Mesenchymal stem cell (in vitro differentiated cells and primary cell): ENCODE results near the gene DHX57.

ENCODE experiments used
- DNase-seq: peaks from one replicate; pipeline ENCODE4 v3.0.0-alpha.2; 2013
- H2AFZ ChIP-seq: one replicate; pipeline ENCODE4 v1.6.1; 2013; ENCODE audit warnings: low read depth, mild to moderate bottlenecking, control low read depth, inconsistent platforms, low read length, moderate library complexity
- H2AK5ac ChIP-seq: 2 replicates; pipeline ENCODE4 v1.6.1; 2013; ENCODE audit warnings: low read length, moderate library complexity, mild to moderate bottlenecking, inconsistent platforms; ENCODE audit not compliant: severe bottlenecking
- H2BK120ac ChIP-seq: one replicate; pipeline ENCODE4 v1.6.1; 2013; ENCODE audit warnings: low read depth, mild to moderate bottlenecking, inconsistent platforms, low read length, moderate library complexity
- H2BK12ac ChIP-seq, 2 experiments: one replicate each; pipeline ENCODE4 v1.6.1; 2013; ENCODE audit warnings: inconsistent platforms in 2 of 2, low read length in 2 of 2, mild to moderate bottlenecking in 2 of 2, moderate library complexity in 2 of 2, control low read depth in 1 of 2
- H2BK15ac ChIP-seq: one replicate; pipeline ENCODE4 v1.6.1; 2013; ENCODE audit warnings: mild to moderate bottlenecking, low read depth, inconsistent platforms; ENCODE audit not compliant: poor library complexity, severe bottlenecking
- H2BK5ac ChIP-seq: 2 replicates; pipeline ENCODE4 v1.6.1; 2013; ENCODE audit warnings: low read depth, mild to moderate bottlenecking, low read length, control low read depth, inconsistent platforms; ENCODE audit not compliant: poor library complexity, severe bottlenecking
- H3K14ac ChIP-seq, 2 experiments: one replicate each; pipeline ENCODE4 v1.6.1; 2013; ENCODE audit warnings: inconsistent platforms in 2 of 2, low read length in 2 of 2, control low read depth in 1 of 2, mild to moderate bottlenecking in 1 of 2, moderate library complexity in 1 of 2
- H3K18ac ChIP-seq, 2 experiments: one replicate each; pipeline ENCODE4 v1.6.1; 2013; ENCODE audit warnings: inconsistent platforms in 2 of 2, low read length in 2 of 2, control low read depth in 1 of 2, low read depth in 1 of 2, mild to moderate bottlenecking in 1 of 2
- H3K23ac ChIP-seq, 2 experiments: one replicate each; pipeline ENCODE4 v1.6.1; 2013; ENCODE audit warnings: inconsistent platforms in 2 of 2, low read length in 2 of 2, mild to moderate bottlenecking in 2 of 2, moderate library complexity in 2 of 2, control low read depth in 1 of 2
- H3K27ac ChIP-seq: 2 replicates; pipeline ENCODE4 v1.5.1; 2013; ENCODE audit warnings: mild to moderate bottlenecking, moderate library complexity, low read length, control low read depth, inconsistent platforms; ENCODE audit not compliant: poor library complexity, severe bottlenecking
- H3K27me3 ChIP-seq, 2 experiments: 2 replicates each; pipeline versions ENCODE4 v1.6.1 to v1.7.0; 2013; ENCODE audit warnings: low read length in 2 of 2, mild to moderate bottlenecking in 2 of 2, moderate library complexity in 2 of 2, control low read depth in 1 of 2, inconsistent platforms in 1 of 2; ENCODE audit not compliant: control insufficient read depth in 1 of 2, insufficient read depth in 1 of 2
- H3K36me3 ChIP-seq, 2 experiments: 2 replicates each; pipeline versions ENCODE4 v1.6.1 to v1.7.0; 2013; ENCODE audit warnings: low read length in 2 of 2, control low read depth in 1 of 2, inconsistent platforms in 1 of 2, low read depth in 1 of 2, mild to moderate bottlenecking in 1 of 2; ENCODE audit not compliant: insufficient read depth in 2 of 2, control insufficient read depth in 1 of 2
- H3K4ac ChIP-seq, 2 experiments: one replicate each; pipeline ENCODE4 v1.6.1; 2013; ENCODE audit warnings: inconsistent platforms in 2 of 2, low read length in 2 of 2, mild to moderate bottlenecking in 2 of 2, moderate library complexity in 2 of 2, control low read depth in 1 of 2, low read depth in 1 of 2
- H3K4me1 ChIP-seq: 2 replicates; pipeline ENCODE4 v1.6.1; 2013; ENCODE audit warnings: low read depth, low read length, control low read depth; ENCODE audit not compliant: control insufficient read depth, insufficient read depth
- H3K4me2 ChIP-seq: 2 replicates; pipeline ENCODE4 v1.6.1; 2013; ENCODE audit warnings: low read length, mild to moderate bottlenecking, inconsistent platforms; ENCODE audit not compliant: poor library complexity, severe bottlenecking
- H3K4me3 ChIP-seq, 2 experiments: 2 replicates each; pipeline versions ENCODE4 v1.5.1 to v1.7.0; 2013; ENCODE audit warnings: low read length in 2 of 2, mild to moderate bottlenecking in 2 of 2, control low read depth in 1 of 2, low read depth in 1 of 2; ENCODE audit not compliant: insufficient read depth in 1 of 2
- H3K79me1 ChIP-seq: replicated peaks from 2 replicates; pipeline ENCODE4 v1.6.1; 2013; ENCODE audit warnings: mild to moderate bottlenecking, control low read depth, low read length, inconsistent platforms; ENCODE audit not compliant: poor library complexity, severe bottlenecking
- H3K9ac ChIP-seq: 2 replicates; pipeline ENCODE4 v1.7.0; 2013; ENCODE audit warnings: mild to moderate bottlenecking, low read length, moderate library complexity
- H3K9me3 ChIP-seq: 2 replicates; pipeline ENCODE4 v1.7.0; 2013; ENCODE audit warnings: mild to moderate bottlenecking, low read length; ENCODE audit not compliant: control insufficient read depth
- H4K8ac ChIP-seq: one replicate; pipeline ENCODE4 v1.6.1; 2013; ENCODE audit warnings: inconsistent platforms, mild to moderate bottlenecking, low read length, moderate library complexity
- H4K91ac ChIP-seq: one replicate; pipeline ENCODE4 v1.6.1; 2013; ENCODE audit warnings: mild to moderate bottlenecking, low read length, inconsistent platforms
- WGBS: methylation state at CpG from one replicate; pipeline ENCODE4 v1.1.7; 2013; ENCODE audit warnings: mixed read lengths; 5-methylcytosine and 5-hydroxymethylcytosine counted together

The DHX57 gene

DNA sequence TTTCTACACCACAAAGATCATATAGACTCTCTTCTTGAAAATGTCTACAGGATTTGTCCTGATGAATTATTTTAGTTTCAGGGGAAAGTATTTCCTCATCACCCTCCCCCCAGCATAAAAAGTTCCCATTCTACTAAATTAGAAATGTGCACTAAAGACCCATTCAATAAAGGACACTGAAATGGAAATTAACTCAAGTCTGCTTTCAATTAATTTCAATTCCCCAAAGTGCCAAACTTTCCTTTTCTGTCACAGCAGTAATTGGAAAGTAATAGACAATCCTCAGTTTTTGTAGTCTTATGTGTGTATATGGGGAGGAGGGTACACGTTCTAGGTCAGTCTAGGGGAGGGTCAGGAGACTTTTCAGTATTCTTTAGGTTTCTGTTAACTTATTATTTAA lies 35.5 kb upstream of the DHX57 start:
- no peaks in the 10 kb centered on the region for H3K27me3 ChIP-seq
- WGBS, result no CpG with 5 or more reads among the region's 1 CpG
- H3K4me3 ChIP-seq, result no peak overlapping the region
- no peak overlapping the region for H4K91ac ChIP-seq
- H4K8ac ChIP-seq, result no peak overlapping the region
- H2BK12ac ChIP-seq, result no peak overlapping the region
- no peaks in the 10 kb centered on the region for H3K79me1 ChIP-seq
- H3K14ac ChIP-seq, result no peak overlapping the region
- H2AFZ ChIP-seq, result no peak overlapping the region
- H3K4me1 ChIP-seq, result no peaks in the 10 kb centered on the region
- H3K36me3 ChIP-seq, result no peaks in the 10 kb centered on the region
- no peak overlapping the region for H3K4ac ChIP-seq
- H2BK15ac ChIP-seq, result no peak overlapping the region
- H2BK120ac ChIP-seq, result no peak overlapping the region
- no peak overlapping the region for H3K18ac ChIP-seq
- no peak overlapping the region for H3K27ac ChIP-seq
- H2AK5ac ChIP-seq, result no peak overlapping the region
- no peaks in the 10 kb centered on the region for H3K9me3 ChIP-seq
- H3K4me2 ChIP-seq, result no peak overlapping the region
- H3K23ac ChIP-seq, result no peak overlapping the region
- no peak overlapping the region for H3K9ac ChIP-seq
- no peak for DNase-seq
- H2BK5ac ChIP-seq, result no peak overlapping the region

DNA sequence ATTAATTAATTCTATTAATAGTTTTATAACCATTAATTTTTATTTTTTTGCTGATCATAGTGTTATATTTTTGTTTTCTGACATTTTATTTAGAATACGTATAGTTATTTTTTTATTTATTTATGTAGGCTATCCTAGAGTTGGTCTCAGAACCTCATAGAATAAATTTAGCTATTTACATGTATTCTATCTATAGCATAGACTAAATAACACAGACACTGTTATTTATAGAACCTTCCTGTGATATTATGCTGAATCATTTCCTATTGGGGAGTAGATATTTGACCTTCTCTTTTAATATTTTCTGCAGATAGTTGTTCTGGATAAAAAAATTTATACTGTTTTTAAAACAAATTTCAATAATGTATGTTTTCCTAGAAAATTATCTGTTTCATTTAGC lies 34.1 kb upstream of the DHX57 start:
- Histone ChIP-seq H3K14ac (no peak overlapping the region), H3K79me1 (no peaks in the 10 kb centered on the region), H2AK5ac (no peak overlapping the region), H2BK15ac (no peak overlapping the region), H3K9ac (no peak overlapping the region), H2BK120ac (no peak overlapping the region), H3K27ac (no peak overlapping the region), H2BK12ac (no peak overlapping the region), H3K4me3 (no peak overlapping the region), H3K27me3 (no peaks in the 10 kb centered on the region), H3K18ac (no peak overlapping the region), H3K4me2 (no peak overlapping the region), H4K8ac (no peak overlapping the region), H3K36me3 (no peaks in the 10 kb centered on the region), H3K4ac (no peak overlapping the region), H2BK5ac (no peak overlapping the region), H3K9me3 (no peaks in the 10 kb centered on the region), H3K4me1 (no peaks in the 10 kb centered on the region), H2AFZ (no peak overlapping the region), H3K23ac (no peak overlapping the region), H4K91ac (no peak overlapping the region)
- no CpG with 5 or more reads among the region's 1 CpG for WGBS
- DNase-seq, result no peak

DNA sequence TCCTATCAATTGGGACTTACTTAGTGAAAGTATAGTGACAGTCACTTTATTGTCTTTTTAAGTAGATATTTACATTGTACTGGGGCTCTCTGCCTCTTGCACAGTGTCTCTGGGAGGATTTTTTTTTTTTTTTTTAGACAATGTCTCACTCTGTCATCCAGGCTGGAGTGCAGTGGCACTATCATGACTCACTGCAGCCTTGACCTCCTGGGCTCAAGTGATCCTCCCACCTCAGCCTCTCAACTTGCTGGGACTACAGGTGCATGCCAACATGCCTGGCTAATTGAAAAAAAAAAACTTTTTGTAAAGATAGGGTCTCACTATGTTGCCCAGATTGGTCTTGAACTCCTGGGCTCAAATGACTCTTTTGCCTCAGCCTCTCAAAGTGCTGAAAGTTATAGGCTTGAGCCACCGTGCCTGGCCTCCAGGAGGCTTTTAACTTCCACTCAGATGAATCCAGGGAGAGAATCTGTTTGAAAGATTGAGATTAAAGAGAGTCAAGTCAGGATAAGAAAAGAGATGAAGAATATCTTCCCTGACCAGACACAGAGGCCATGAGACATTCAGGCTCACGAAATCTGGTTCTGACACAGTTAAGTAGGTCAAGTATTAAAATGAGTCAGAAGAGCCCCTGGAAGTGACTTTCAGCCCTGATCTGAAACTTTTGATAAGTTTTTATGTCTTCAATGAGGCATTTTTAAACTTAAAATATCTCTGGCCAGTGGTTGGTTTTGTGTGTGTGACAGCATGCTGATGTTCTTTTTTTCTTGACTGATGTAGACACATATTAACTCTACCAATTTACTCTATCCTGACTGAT lies 32.2 kb upstream of the DHX57 start:
- no peak for DNase-seq
- Histone ChIP-seq H4K8ac (no peak overlapping the region), H2BK12ac (no peak overlapping the region), H4K91ac (no peak overlapping the region), H2BK120ac (no peak overlapping the region), H2BK5ac (no peak overlapping the region), H3K79me1 (no peaks in the 10 kb centered on the region), H3K23ac (no peak overlapping the region), H3K4me1 (no peaks in the 10 kb centered on the region), H3K27ac (no peak overlapping the region), H3K9me3 (no peaks in the 10 kb centered on the region), H3K4me3 (no peak overlapping the region), H2BK15ac (no peak overlapping the region), H2AFZ (no peak overlapping the region), H3K27me3 (no peaks in the 10 kb centered on the region), H3K4ac (no peak overlapping the region), H2AK5ac (no peak overlapping the region), H3K18ac (no peak overlapping the region), H3K36me3 (no peaks in the 10 kb centered on the region), H3K14ac (no peak overlapping the region), H3K4me2 (no peak overlapping the region), H3K9ac (no peak overlapping the region)
- WGBS, result 85% methylated on average over 2 of the region's 2 CpGs

DNA sequence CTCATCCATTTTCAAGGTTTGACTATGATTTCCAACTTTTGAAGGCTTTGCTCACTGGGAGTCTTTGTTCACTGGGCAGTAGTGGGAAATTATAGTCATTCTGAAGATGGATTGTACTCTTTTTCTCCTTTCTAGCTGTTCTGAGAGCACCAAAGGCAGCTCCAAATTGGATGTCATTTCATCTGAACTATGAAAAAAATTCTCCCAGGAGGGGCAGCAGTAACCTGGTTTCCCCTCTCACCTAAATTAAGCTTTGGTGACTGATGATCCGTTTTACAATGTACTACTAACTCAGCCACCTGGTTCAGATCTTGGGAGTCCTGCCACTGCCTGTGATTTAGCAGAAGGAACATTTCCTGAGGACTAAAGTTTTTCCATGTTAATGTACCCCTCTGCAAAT lies 31.5 kb upstream of the DHX57 start:
- Histone ChIP-seq H3K27ac (no peak overlapping the region), H3K27me3 (no peaks in the 10 kb centered on the region), H3K4me3 (no peak overlapping the region), H3K9me3 (no peaks in the 10 kb centered on the region), H4K91ac (no peak overlapping the region), H3K36me3 (no peaks in the 10 kb centered on the region), H3K79me1 (no peaks in the 10 kb centered on the region), H4K8ac (no peak overlapping the region), H3K23ac (no peak overlapping the region), H2AK5ac (no peak overlapping the region), H3K18ac (no peak overlapping the region), H2BK120ac (no peak overlapping the region), H3K4me2 (no peak overlapping the region), H2BK12ac (no peak overlapping the region), H2AFZ (no peak overlapping the region), H3K9ac (no peak overlapping the region), H3K14ac (no peak overlapping the region), H2BK5ac (no peak overlapping the region), H3K4me1 (no peaks in the 10 kb centered on the region), H3K4ac (no peak overlapping the region), H2BK15ac (no peak overlapping the region)
- DNase-seq, result no peak
- 86% methylated on average over 1 of the region's 1 CpG for WGBS
